ENCODE measurements around the gene ACTA2.

Gene ACTA2

GRCh38 chr10:88889559-88890337 is 62.8 kb downstream of the ACTA2 start:
- DNase-seq = no peak

GRCh38 chr10:88888810-88889445 is 63.6 kb downstream of the ACTA2 start:
- DNase-seq = no peak

GRCh38 chr10:88886557-88886956 is 66.0 kb downstream of the ACTA2 start:
- no peak for DNase-seq

All from NCI-H1048 (cell line).